DMS53 (cell line): Measurements from ENCODE around the gene HP.

Experiments
- DNase-seq: peaks from one replicate; lab custom pipeline; 2025; lab: John Stamatoyannopoulos, UW

The HP gene

GRCh38 chr16:72091217-72091616, 36.9 kb downstream of the HP start:
- no peak for DNase-seq

DNA sequence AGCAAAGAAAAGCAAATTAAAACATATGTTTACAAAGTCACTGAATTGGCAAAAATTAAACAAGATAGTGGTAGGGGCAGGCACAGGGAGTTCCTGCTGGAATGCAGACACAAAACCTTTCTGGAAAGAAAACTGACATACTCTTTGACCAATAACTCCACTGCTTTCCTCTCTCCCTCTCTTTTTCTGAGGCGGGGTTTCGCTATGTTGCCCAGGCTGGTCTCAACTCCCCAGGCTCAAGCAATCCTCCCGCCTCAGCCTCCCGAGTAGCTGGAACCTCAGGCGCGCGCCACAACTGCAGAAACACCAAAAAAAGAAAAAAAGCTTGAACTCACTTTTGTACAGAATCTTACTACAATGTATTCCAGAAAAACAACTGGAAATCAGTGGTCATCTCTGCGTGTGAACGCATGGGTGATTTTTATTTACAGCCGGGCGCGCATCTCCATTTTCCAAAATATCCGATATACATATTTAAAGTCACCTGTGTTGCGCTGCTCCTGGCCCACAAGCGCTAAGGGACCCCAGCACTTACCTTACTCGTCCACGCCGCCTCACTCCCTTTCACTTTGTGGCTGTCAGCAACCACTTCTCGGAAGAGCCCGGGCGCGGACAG, 38.6 kb downstream of the HP start:
- peak; percentile 49 for DNase-seq

DNA sequence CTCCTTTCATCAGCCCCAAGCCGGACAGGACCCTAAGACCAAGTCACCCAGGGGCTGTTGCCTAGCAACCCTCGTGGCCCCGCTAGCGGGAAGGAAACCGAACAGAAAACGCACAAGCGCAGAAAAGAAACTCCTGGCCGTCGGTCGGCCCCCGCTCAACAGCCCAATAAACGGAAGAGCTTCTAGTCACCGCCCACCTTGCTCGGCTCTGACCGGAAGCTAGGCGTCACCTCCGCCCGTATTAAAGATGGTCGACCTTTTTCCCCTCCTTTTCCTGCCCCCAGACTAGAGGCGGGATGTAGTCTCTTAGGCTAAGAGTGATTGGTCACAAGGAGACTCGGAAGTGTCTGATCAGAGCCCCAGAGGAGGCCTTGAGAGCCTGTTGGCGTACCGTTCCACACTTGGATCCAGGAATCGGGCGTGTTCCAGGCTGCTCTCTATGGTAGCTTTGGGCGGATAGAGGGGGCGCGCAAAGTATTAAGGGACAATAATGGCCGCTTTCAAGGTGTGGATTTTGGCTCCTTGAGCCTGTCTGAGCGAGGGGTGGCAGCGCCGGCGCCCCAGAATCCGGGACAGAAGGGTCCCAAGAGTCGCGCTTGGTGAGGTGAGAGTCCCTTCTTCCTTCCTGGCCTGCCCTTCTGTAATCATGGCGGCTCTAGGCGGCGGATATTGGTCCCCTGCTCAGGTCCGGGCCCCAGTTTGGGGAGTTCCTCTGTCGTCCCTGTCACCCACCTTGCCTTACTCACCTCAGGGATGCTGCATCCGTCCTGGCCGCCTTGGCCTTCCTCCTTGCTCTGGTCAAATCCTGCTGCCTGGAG, 39.4 kb downstream of the HP start, which contains the start of the genes DHX38 and TXNL4B:
DHX38 (plus strand) TSS at position 400 of the 818 bp plus-strand sequence. CDS start 2,311 bp downstream, outside the sequence.
TXNL4B (minus strand) TSS at position 173 of the 818 bp plus-strand sequence. CDS start 2,871 bp downstream, outside the sequence.
- peak; percentile 98 for DNase-seq

DNA sequence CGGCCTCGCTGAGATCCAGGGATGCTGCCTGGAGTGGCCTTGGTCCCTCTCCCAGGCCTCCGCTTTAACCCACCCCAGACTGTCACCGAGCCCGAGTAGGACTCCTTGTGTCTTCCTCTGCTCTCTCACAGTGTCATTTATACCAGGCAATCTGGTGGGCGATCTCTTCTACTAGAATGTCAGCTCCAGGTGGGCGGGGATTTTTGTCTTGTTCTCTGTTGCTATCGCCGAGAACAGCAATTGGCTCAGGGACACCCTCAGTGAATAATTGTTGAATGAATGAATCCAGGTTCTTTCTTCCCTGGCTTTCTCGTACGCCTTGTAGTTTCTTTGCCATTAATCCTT, 39.9 kb downstream of the HP start:
- DNase-seq: no peak

- peak; percentile 36 for DNase-seq
Measured at GRCh38 chr16:72098936-72099335, 44.6 kb downstream of the HP start.

- DNase-seq: peak; percentile 78
Measured at GRCh38 chr16:72099377-72099818, 45.1 kb downstream of the HP start.

GRCh38 chr16:72101195-72101594, 46.9 kb downstream of the HP start:
- no peak for DNase-seq

DNA sequence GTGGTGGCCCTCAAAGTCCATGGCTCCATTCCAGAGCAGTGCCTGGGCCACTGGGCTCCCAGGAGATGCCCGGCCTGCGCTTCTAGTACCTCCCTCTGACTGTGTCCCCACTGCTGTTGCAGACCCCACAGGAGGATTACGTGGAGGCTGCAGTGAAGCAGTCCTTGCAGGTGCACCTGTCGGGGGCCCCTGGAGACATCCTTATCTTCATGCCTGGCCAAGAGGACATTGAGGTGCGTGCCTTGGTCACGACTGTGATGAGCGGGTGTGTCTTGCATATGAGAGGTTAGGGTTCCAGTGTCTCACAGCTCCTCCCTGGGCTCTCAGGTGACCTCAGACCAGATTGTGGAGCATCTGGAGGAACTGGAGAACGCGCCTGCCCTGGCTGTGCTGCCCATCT, 50.6 kb downstream of the HP start:
- DNase-seq: no peak

- DNase-seq: no peak
Measured at GRCh38 chr16:72105978-72106377, 51.7 kb downstream of the HP start.

DNA sequence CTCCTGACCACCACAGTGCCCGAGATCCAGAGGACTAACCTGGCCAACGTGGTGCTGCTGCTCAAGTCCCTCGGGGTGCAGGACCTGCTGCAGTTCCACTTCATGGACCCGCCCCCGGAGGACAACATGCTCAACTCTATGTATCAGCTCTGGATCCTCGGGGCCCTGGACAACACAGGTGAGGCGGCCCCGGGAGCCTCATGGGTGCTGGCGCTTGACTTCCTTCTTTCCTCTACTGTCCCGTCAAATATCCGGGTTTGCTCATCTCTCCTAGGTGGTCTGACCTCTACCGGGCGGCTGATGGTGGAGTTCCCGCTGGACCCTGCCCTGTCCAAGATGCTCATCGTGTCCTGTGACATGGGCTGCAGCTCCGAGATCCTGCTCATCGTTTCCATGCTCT, 53.1 kb downstream of the HP start:
- no peak for DNase-seq

- no peak for DNase-seq
Measured at GRCh38 chr16:72108353-72109102, 54.2 kb downstream of the HP start.

- DNase-seq: no peak
Measured at GRCh38 chr16:72109300-72109699, 55.0 kb downstream of the HP start.

DNA sequence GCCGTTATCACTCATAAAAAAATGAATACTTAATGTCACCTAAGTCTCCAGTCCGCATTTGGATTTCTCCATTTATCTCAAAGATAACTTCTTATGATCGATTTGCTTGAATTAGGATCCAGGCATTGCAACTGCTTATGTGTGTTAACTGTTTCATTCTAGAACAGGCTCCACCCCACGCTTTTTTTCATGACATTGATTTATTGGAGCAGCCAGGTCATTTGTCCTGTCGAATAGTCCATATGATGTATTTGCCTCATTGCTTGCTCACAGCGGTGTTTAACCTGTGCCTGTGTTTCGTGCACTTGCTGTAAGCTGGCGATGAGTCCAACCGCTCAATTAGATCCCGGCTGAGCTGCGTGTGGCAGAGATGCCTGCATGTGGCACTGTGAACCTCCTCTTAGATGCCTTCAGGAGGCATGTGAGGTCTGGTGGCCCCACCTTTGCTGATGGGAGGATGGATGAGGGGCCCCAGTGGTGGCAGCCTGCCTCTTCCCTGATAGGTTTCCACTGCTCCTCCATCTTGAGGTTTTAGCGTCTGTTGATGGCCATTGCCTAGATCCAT, 55.7 kb downstream of the HP start:
- DNase-seq: no peak
